ENCODE results near the gene CTSA. TPM values are rescaled to one million over a fixed set of nuclear protein-coding genes. Genes with fewer than 3 reads are reported as not detected.
"Not testable (repeated sequence)": the region's sequence is repeated elsewhere in the genome, so short reads cannot be mapped to it uniquely, and the experiment has no call there.

Gene CTSA
- total RNA-seq, 4 donors from 2014 or later: 20.6 to 66.9 (median 32.5) TPM

GRCh38 chr20:45899046-45899835 is 8.1 kb downstream of the CTSA start:
- Histone ChIP-seq H3K36me3 (no peaks in the 10 kb centered on the region), H3K9me3 (no peaks in the 10 kb centered on the region), H3K4me1 (no peaks in the 10 kb centered on the region), H3K27me3 (no peaks in the 10 kb centered on the region), H3K4me3 (no peak overlapping the region), H3K27ac (no peak overlapping the region)
- TF ChIP-seq, protein P1, sequence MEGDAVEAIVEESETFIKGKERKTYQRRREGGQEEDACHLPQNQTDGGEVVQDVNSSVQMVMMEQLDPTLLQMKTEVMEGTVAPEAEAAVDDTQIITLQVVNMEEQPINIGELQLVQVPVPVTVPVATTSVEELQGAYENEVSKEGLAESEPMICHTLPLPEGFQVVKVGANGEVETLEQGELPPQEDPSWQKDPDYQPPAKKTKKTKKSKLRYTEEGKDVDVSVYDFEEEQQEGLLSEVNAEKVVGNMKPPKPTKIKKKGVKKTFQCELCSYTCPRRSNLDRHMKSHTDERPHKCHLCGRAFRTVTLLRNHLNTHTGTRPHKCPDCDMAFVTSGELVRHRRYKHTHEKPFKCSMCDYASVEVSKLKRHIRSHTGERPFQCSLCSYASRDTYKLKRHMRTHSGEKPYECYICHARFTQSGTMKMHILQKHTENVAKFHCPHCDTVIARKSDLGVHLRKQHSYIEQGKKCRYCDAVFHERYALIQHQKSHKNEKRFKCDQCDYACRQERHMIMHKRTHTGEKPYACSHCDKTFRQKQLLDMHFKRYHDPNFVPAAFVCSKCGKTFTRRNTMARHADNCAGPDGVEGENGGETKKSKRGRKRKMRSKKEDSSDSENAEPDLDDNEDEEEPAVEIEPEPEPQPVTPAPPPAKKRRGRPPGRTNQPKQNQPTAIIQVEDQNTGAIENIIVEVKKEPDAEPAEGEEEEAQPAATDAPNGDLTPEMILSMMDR (IDR thresholded peaks at IDR 0.05): no peak
- intact Hi-C loops (cut with DNase I; ENCODE audit: low total_unique reads): no loop called here
- no peak for DNase-seq

- H3K27me3 ChIP-seq; H3K27ac ChIP-seq; intact Hi-C loops (cut with DNase I; ENCODE audit: low total_unique reads); H3K4me3 ChIP-seq; DNase-seq; H3K4me1 ChIP-seq; H3K9me3 ChIP-seq; H3K36me3 ChIP-seq: not testable (repeated sequence)
These were observed 10.2 kb downstream of the CTSA start for GRCh38 chr20:45901332-45901731.

GRCh38 chr20:45902199-45902701 is 11.1 kb downstream of the CTSA start:
- no peaks in the 10 kb centered on the region for H3K4me1 ChIP-seq
- H3K27ac ChIP-seq: no peak overlapping the region
- H3K27me3 ChIP-seq: no peaks in the 10 kb centered on the region
- no peaks in the 10 kb centered on the region for H3K36me3 ChIP-seq
- TF ChIP-seq, protein P1 (IDR thresholded peaks at IDR 0.05): no peak
- TF ChIP-seq POLR2A (IDR thresholded peaks at IDR 0.05): no peak
- H3K9me3 ChIP-seq: no peaks in the 10 kb centered on the region
- H3K4me3 ChIP-seq: no peak overlapping the region
- intact Hi-C loops (cut with DNase I; ENCODE audit: low total_unique reads): no loop called here
- no peak for DNase-seq

DNA sequence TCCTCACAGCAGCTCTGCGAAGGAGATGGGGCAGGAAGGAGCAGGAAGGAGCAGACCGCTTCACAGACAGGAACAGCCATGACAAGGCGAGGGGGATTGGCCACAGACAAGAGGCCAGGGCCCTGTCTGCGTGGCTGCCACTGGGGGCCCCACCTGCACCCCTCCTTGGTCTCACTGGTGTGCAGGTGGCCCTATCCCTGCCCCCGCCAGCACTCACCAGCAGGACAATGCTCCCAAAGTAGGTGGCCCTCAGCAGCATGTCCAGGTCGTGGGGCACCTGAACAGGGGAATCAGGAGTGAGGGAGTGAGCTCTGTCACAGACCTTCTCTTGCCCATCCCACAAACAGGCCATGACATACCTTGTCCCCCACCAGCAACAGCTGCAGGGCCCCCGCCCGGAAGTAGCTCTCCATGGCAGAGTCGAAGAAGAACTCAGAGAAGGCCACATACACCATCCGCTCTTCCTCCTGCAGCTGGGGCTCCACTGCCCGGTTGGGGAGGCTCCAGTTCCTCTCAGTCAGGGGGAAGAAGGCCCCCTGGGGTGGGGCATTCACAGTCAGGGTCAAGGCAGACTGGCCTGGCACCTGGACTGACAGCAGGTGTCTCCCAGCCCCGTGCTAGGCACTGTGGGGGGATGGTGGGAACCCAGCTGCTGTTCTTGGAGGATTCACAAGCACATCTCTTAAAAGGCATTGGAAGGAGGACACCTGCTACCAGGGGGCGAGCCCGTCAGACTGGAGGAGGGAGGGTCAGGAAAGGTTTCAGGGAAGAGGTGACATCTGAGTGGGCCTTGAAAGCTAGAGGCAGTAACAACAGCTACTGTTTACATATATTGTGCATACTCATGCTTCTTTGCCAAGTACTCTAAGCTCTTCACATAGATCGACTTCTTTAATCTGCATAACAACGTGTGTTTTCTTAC is 13.7 kb downstream of the CTSA start:
- intact Hi-C loops (cut with DNase I; ENCODE audit: low total_unique reads): no loop called here
- no peak overlapping the region for H3K27ac ChIP-seq
- no peaks in the 10 kb centered on the region for H3K27me3 ChIP-seq
- no peaks in the 10 kb centered on the region for H3K4me1 ChIP-seq
- H3K36me3 ChIP-seq: no peaks in the 10 kb centered on the region
- no peak for DNase-seq
- H3K9me3 ChIP-seq: no peaks in the 10 kb centered on the region
- TF ChIP-seq POLR2A (IDR thresholded peaks at IDR 0.05): no peak
- TF ChIP-seq, protein P1 (IDR thresholded peaks at IDR 0.05): no peak
- no peak overlapping the region for H3K4me3 ChIP-seq

DNA sequence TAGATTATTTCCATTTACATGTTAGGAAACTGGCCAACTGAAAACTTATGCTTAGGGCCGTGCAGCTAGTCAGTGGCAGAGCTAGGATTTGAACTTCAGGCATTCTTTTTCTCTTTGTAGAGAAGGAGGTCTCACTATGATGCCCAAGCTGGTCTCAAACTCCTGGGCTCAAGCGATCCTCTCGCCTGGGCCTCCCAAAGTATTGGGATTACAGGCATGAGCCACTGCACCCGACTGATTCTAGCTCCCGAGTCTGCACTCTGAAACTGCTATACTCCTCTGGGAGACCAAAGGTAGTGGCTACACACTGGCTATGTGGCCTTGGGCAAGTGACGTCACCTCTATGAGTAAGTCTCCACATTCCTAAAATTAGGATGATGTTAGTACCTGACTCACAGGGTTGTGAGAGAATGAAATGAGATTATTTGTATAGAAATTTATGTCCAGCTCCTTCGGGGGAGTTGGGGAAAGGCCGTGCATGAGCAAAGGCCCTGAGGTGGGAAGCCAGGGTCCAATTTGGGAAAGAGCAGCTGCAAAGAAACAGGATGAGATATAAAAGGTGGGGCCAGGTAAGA is 14.5 kb downstream of the CTSA start:
- intact Hi-C loops (cut with DNase I; ENCODE audit: low total_unique reads): no loop called here
- no peaks in the 10 kb centered on the region for H3K36me3 ChIP-seq

More for the DNA sequence above, 14.5 kb downstream of the CTSA start:
- Histone ChIP-seq H3K9me3 (no peaks in the 10 kb centered on the region), H3K4me3 (no peak overlapping the region), H3K27ac (no peak overlapping the region), H3K27me3 (no peaks in the 10 kb centered on the region), H3K4me1 (no peaks in the 10 kb centered on the region)
- TF ChIP-seq, protein P1 (IDR thresholded peaks at IDR 0.05): no peak
- no peak for TF ChIP-seq POLR2A (IDR thresholded peaks at IDR 0.05)
- DNase-seq: no peak
